Coronary artery (tissue), 2 donors: ENCODE results near the gene OPCML.

Experiments
- DNase-seq: peaks from one replicate; pipeline ENCODE4 v3.0.0-alpha.2; 2017; ENCODE audit warnings: low spot score
- H3K27ac ChIP-seq, 2 donors: fragments of 200-600 bp; sonication (generic); one replicate each; pipeline ENCODE4 v1.5.1; 2016 to 2019
- H3K4me3 ChIP-seq: fragments of 200-600 bp; sonication (generic); 2 replicates; pipeline ENCODE4 v1.5.1; 2016; ENCODE audit warnings: mild to moderate bottlenecking, moderate library complexity
- CTCF ChIP-seq: fragments of 200-600 bp; sonication (generic); IDR thresholded peaks from one replicate; pipeline ENCODE4 v1.5.1; 2019; ENCODE audit warnings: antibody characterized with exemption

Gene OPCML

GRCh38 chr11:132445859-132446291, 1086.4 kb downstream of the OPCML start:
- H3K27ac ChIP-seq: no peak overlapping the region
- no peak for TF ChIP-seq CTCF
- no peak overlapping the region for H3K4me3 ChIP-seq
- DNase-seq: no peak

GRCh38 chr11:132444911-132445310, 1087.4 kb downstream of the OPCML start:
- H3K27ac ChIP-seq: no peak overlapping the region
- H3K4me3 ChIP-seq: no peak overlapping the region
- no peak for TF ChIP-seq CTCF
- DNase-seq: no peak

GRCh38 chr11:132439711-132440255, 1092.5 kb downstream of the OPCML start:
- Histone ChIP-seq H3K4me3 (no peak overlapping the region), H3K27ac (no peak overlapping the region)
- DNase-seq: no peak
- TF ChIP-seq CTCF: no peak

- TF ChIP-seq CTCF: no peak
- Histone ChIP-seq H3K4me3 (no peak overlapping the region), H3K27ac (no peak overlapping the region)
- DNase-seq: no peak
Observed at GRCh38 chr11:132438418-132438817, 1093.9 kb downstream of the OPCML start.

- no peak for DNase-seq
Observed at GRCh38 chr11:132430429-132431062, 1101.8 kb downstream of the OPCML start.

GRCh38 chr11:132429685-132430084, 1102.6 kb downstream of the OPCML start:
- no peak for DNase-seq
- TF ChIP-seq CTCF: no peak
- Histone ChIP-seq H3K4me3 (no peak overlapping the region), H3K27ac (no peak overlapping the region)

More at GRCh38 chr11:132430429-132431062, 1101.8 kb downstream of the OPCML start:
- no peak overlapping the region for H3K4me3 ChIP-seq
- TF ChIP-seq CTCF: no peak
- H3K27ac ChIP-seq: no peak overlapping the region

- Histone ChIP-seq H3K27ac (no peak overlapping the region), H3K4me3 (no peak overlapping the region)
- TF ChIP-seq CTCF: no peak
- DNase-seq: no peak
Observed at GRCh38 chr11:132427611-132428010, 1104.7 kb downstream of the OPCML start.
